HG03354 (cell line): ENCODE measurements around the gene LLCFC1.

Source experiments
- ATAC-seq: cut with Tn5 transposase; IDR thresholded peaks from one replicate; pipeline ENCODE4 v1.9.1; 2021; ENCODE audit warnings: mild to moderate bottlenecking; ENCODE audit not compliant: unreplicated experiment, poor library complexity, severe bottlenecking

Gene LLCFC1

GRCh38 chr7:142908921-142909890 is 30.1 kb upstream of the LLCFC1 start:
- no peak for ATAC-seq

DNA sequence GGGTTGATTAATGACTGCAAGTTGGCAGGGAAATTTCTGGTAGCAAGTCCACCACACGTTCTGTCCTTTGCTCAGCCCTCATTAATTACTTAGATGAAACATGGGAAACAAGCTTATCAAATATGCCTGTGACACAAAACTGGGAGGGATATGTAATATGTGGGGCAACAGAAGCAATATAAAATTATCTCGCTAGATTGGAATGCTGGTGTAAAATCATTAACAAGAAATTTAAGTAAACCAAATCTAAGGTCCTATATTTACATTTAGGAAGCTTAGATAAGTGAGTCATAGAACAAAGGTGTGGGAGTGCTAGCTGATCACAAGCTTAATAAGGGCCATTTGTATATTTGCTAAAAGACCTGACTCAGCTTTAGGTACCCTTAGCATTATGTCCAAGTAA is 29.3 kb upstream of the LLCFC1 start:
- no peak for ATAC-seq

GRCh38 chr7:142910481-142910880 is 28.8 kb upstream of the LLCFC1 start:
- no peak for ATAC-seq

DNA sequence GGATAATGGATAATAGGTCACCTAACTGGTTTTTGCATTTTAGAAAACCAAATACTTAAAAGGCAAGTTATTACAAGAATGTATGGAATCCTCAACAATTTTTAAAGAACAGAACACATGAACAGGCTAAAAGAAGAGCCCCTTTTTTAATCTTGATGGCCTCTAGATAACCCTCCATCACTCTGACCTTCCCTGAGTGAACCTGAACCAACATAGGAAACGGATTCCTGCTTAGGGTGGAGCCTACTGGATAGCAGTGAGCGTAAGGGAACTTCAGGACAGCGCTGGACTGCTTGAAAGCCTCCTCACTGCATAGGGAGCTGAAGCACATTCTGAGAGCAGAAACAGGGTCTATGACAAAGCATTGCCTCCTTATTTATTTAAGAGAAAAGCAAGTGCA is 26.2 kb upstream of the LLCFC1 start:
- ATAC-seq = no peak

GRCh38 chr7:142913566-142913965 is 25.7 kb upstream of the LLCFC1 start:
- ATAC-seq = no peak

DNA sequence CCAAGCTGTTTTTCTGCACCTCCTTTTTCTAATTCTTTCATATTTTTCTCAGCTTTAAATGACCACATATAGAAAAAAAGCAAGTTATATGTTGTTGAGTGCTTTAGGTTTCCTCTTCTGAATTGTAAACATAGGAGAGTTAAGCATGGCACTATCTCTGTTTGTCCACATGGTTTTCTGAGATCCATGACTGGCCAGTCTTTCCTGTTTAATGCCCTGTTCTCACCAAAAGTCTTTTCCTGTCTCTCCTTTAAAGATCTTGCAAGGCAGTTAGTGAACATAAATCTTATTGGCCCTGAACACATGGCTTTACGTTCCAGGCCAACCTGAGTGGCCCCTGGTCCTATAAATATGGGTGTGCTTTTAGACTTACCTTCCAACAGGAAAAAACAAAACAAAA is 25.2 kb upstream of the LLCFC1 start:
- no peak for ATAC-seq

GRCh38 chr7:142915315-142915714 is 24.0 kb upstream of the LLCFC1 start:
- ATAC-seq = no peak

DNA sequence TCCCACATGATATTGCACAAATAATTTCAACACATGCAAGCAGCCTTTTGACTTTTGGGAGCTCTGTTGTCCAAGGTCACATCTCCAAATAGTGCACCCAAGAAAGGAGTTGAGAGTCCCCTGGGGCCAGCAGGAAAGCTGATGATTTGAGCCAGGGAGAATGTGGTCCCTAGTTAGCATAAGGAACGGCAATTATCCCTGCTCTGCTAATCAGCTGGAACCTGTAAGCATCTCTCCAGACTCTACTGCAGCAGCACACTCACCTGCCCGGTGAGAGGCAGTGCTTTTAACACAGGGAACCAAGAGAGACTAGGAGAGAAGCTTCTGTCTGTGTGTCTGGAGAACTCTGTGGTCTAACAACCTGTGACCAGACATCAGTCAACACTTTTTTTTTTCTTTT is 22.8 kb upstream of the LLCFC1 start:
- no peak for ATAC-seq

- ATAC-seq = no peak
Observed at GRCh38 chr7:142917447-142917846, 21.8 kb upstream of the LLCFC1 start.

DNA sequence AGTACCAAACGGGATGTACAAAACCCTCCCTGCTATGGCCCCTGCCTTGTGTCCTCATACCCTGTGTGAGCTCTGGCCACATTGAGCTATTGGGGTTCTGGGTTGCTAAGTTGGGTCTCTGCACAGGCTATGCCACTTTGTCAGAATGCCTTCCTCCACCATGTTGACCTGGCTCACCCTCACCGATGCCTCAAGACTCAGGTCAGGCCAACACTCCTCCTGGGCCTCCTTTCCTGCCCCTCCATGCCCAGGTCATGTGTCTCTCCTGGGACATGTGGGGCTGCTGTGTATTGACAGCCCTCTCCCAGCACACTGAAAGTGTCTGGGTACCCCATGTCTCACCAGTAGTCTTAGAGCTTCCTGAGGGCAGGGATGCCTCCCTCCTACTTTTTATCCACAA is 20.4 kb upstream of the LLCFC1 start:
- no peak for ATAC-seq

- ATAC-seq = no peak
Observed at GRCh38 chr7:142919656-142920055, 19.6 kb upstream of the LLCFC1 start.

DNA sequence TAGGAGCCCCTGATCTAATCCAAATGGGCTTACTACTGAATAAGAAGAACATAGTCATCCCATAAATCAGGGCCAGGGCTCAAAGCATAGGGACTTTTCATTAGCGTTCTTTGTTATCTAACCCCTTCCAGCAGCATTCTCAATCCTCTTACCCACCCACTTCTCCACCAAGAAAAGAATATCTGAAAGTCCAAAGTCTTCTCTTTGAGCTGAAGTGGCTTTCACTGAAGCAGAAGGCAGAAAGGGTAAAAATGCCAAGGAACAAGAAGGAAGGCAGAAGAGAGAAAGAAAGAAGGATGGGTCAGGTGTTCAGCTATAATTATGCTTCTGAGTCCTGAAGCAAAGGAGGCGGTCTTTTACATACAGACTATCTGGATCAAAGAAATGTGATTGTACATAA is 15.9 kb upstream of the LLCFC1 start:
- ATAC-seq = no peak

DNA sequence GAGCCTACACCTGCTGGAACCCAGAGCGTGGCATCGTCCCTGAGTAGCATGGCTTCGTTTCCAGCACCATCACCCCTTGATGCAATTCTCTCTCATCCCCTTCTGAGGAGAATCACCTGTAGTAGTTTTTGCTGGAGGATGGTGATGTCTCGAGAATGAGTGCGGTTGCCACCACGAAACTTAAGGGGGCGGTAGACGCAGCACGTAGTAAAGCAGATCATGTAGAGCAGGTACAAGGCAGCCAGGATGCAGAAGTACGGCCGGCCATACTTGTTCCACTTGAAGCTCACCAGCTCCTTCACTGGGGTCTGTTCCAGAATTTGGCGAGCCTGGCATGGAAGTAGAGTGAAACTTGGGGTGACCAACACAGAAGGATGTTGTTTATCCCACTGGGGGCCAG is 13.9 kb upstream of the LLCFC1 start:
- no peak for ATAC-seq

DNA sequence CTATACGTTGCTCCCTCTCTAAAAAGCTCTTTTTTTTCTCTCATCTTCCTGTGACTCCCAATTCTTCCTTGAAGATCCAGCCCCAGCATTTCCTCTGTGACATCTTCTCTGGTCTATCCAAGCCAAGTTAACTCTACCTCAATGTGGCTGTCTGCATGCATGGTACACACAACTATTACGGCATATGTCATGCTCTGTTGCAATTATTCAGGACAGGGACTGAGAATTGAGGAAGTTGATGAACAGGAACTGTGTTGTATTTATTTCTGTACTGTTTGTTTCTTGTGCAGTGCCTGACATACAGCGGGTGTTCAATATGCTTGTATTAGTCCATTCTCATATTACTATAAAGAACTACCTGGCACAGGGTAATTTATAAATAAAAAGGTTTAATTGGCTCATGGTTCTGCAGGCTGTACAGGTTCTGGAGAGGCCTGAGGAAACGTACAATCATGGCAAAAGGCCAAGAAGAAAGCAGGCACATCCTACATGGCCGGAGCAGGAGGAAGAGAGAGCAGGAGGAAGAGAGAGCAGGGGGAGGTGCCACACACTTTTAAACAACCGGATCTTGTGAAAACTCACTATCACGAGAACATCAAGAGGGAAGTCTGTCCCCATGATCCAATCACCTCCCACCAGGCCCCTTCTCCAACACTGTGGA is 12.1 kb upstream of the LLCFC1 start:
- ATAC-seq = no peak

DNA sequence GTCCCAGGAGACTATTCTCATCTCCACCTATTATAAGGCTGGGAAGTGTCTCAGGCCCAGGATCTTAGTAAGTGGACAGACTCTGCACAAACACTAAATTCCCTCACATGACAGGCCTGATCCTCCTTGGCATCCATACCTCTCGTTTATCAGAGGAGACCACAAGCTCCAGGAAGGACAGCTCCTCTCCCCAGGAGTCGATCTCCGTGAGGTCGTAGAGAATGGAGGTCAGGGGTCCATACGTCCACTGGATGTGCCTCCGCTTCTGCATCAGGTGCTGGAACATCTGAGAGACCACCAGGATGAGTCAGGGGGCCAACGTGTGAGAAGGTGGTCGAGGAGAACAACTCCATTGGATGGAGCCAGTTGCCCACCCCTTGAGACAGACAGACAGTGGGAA is 11.3 kb upstream of the LLCFC1 start:
- ATAC-seq = no peak

- ATAC-seq = no peak
Observed at GRCh38 chr7:142930126-142930730, 9.1 kb upstream of the LLCFC1 start.

DNA sequence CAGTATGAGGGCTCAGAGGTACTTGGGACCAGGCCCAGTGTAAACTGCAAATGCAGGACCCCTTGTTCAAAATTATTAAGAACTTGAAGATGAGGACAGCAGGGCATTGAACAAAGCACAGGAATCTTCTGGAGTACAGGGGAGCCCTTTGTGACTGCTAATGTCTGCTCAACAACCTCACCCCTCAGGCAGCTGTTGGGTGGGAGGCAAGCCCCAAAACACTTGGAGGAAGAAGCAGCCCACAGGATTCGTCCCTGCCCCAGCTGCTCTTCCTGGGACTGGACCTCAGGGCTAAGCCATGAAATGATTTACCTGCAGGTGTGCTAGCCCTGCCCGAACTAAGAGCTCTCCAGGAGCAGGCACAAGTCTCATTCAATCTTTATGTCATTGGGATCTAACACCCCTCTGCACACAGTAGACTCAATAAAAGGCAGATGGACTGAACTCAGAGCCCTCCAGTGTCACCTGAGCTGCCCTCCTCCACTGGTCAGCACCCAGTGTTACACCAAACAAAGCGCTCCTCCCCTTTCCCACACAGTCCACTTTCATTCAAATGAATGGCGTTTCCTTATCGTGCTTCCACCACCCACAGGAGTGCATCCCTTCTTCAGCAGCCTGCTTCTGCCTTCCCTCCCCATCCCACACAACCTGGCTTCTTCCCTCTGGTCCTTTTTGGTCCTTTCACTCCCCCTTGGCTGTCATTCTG is 6.7 kb upstream of the LLCFC1 start:
- no peak for ATAC-seq

DNA sequence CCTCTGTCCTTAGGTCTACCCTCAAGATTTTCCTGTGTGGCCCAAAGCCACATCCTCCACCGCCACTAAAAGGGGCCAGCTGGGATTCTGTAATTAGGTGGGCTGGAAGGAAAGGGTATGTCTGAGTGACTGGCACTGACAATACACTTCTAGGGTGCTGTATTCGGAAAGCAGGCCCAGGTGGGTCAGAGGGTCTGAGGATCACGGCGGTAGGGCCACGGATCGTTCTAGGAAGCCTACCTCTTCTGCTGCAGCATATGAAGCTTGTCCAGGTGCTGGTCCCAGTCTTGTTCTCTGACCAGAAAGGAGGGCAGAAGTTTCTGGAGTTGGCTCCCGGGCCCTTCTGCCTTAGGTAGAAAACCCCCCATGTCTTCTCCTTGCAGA is 6.2 kb upstream of the LLCFC1 start:
- no peak for ATAC-seq

- ATAC-seq = no peak
Observed at GRCh38 chr7:142933624-142934023, 5.7 kb upstream of the LLCFC1 start, which contains the start of gene TRPV5. TRPV5 (minus strand) TSS chr7:142933746; CDS start chr7:142933459, 287 bp downstream.

DNA sequence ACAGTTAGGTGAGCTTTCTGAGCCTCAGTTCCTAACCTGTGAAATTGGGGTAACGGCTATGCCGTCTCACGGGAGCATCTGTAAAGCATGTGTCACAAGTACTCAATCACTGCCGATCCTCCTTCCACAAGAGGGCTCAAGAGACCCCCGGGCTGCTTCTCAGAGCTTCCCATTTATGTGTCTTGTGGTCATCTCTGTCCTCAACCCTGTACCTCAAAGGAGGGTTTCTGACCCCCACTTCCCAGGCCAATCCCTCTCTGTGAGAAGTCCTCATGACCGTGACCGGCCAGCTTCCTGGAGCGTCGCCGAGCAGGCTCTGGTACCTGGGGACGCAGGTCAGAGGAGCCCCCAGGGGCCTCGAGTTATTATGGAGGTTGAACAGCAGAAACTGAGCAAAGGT is 5.2 kb upstream of the LLCFC1 start:
- ATAC-seq = no peak
